B cell (primary cell): ENCODE measurements around the gene PDCD6IP. TPM values are rescaled to one million over a fixed set of nuclear protein-coding genes. Genes with fewer than 3 reads are reported as not detected.

Experiments used
- ATAC-seq: fragments of 200-7000 bp; cut with Tn5 transposase; one replicate; pipeline ENCODE4 v1.10.0; 2021; ENCODE audit warnings: low read depth, mild to moderate bottlenecking, moderate number of reproducible peaks, moderate library complexity
- CTCF ChIA-PET: fragments of 350-600 bp; sonication (Branson Sonifier 250); formaldehyde crosslinking; loops from one replicate; lab custom pipeline; 2021; ENCODE audit warnings: antibody characterized with exemption, inconsistent platforms; lab: Charles Lee
- POLR2A ChIA-PET: fragments of 350-600 bp; sonication (Branson Sonifier 250); formaldehyde crosslinking; loops from one replicate; lab custom pipeline; 2021; ENCODE audit warnings: antibody characterized with exemption; lab: Charles Lee
- DNase-seq: peaks from one replicate; pipeline ENCODE4 v3.0.0; 2013
- H2AFZ ChIP-seq: 2 replicates; pipeline ENCODE4 v1.6.1; 2012; ENCODE audit warnings: mild to moderate bottlenecking, low read depth, low read length; ENCODE audit not compliant: insufficient read depth, poor library complexity, severe bottlenecking
- H3K27ac ChIP-seq, 2 donors: 1 replicate in 1 of 2; 2 replicates in 1 of 2; pipeline ENCODE4 v1.5.1; 2012 to 2013; ENCODE audit warnings: low read length in 2 of 2, mild to moderate bottlenecking in 2 of 2, moderate library complexity in 1 of 2
- H3K27me3 ChIP-seq, 4 experiments: fragments of 200-600 bp in 1 of 4; sonication (generic) in 1 of 4; replicated peaks in 1 of 4; 1 replicate in 2 of 4; 2 replicates in 2 of 4; pipeline versions ENCODE4 v1.6.1 to v1.7.0; 2013 to 2016; ENCODE audit warnings: low read length in 3 of 4, mild to moderate bottlenecking in 2 of 4, mixed read lengths in 1 of 4, moderate library complexity in 1 of 4; ENCODE audit not compliant: insufficient read depth in 4 of 4, control insufficient read depth in 3 of 4; ENCODE audit errors: control extremely low read depth in 1 of 4
- H3K36me3 ChIP-seq, 2 experiments: replicated peaks in 1 of 2; 1 replicate in 1 of 2; 2 replicates in 1 of 2; pipeline versions ENCODE4 v1.6.1 to v1.7.1; 2013; ENCODE audit warnings: low read length in 1 of 2; ENCODE audit not compliant: insufficient read depth in 2 of 2, control insufficient read depth in 1 of 2; ENCODE audit errors: control extremely low read depth in 1 of 2, extremely low read depth in 1 of 2
- H3K4me1 ChIP-seq, 2 donors: fragments of 200-600 bp in 1 of 2; sonication (generic) in 1 of 2; 1 replicate in 1 of 2; 2 replicates in 1 of 2; pipeline versions ENCODE4 v1.5.1 to v1.6.1; 2013 to 2017; ENCODE audit warnings: low read length in 2 of 2; ENCODE audit not compliant: control insufficient read depth in 2 of 2, insufficient read depth in 2 of 2
- H3K4me2 ChIP-seq: replicated peaks from 2 replicates; pipeline ENCODE3; 2012; ENCODE audit warnings: mild to moderate bottlenecking, low read depth, low read length; ENCODE audit not compliant: poor library complexity, severe bottlenecking
- H3K4me3 ChIP-seq, 5 experiments: fragments of 200-600 bp in 1 of 5; sonication (generic) in 1 of 5; 1 replicate in 3 of 5; 2 replicates in 2 of 5; pipeline versions ENCODE4 v1.5.1 to v1.7.0; 2011 to 2016; ENCODE audit warnings: low read length in 4 of 5, mild to moderate bottlenecking in 4 of 5, low read depth in 2 of 5, control low read depth in 1 of 5, moderate library complexity in 1 of 5; ENCODE audit not compliant: insufficient read depth in 1 of 5; ENCODE audit errors: control extremely low read depth in 1 of 5, extremely low read depth in 1 of 5
- H3K79me2 ChIP-seq: fragments of 200-600 bp; sonication (generic); one replicate; pipeline ENCODE4 v1.6.0; 2016; ENCODE audit warnings: low read length; ENCODE audit not compliant: control insufficient read depth, insufficient read depth
- H3K9ac ChIP-seq: fragments of 200-600 bp; sonication (generic); 2 replicates; pipeline ENCODE4 v1.6.1; 2017; ENCODE audit warnings: mild to moderate bottlenecking, low read length, moderate library complexity
- H3K9me3 ChIP-seq, 3 donors: one replicate each; pipeline versions ENCODE4 v1.6.1 to v1.7.1; 2013; ENCODE audit warnings: low read length in 2 of 3; ENCODE audit not compliant: control insufficient read depth in 2 of 3, insufficient read depth in 1 of 3; ENCODE audit errors: control extremely low read depth in 1 of 3
- H4K20me1 ChIP-seq: 2 replicates; pipeline ENCODE4 v1.6.0; 2012; ENCODE audit warnings: mild to moderate bottlenecking, low read length; ENCODE audit not compliant: insufficient read depth, control insufficient read depth, poor library complexity, severe bottlenecking
- H3K27ac Mint-ChIP-seq: one replicate; pipeline ENCODE4 v1.8.0; 2021; ENCODE audit warnings: mixed read lengths
- H3K27me3 Mint-ChIP-seq: one replicate; pipeline ENCODE4 v1.8.0; 2021; ENCODE audit warnings: mixed read lengths
- H3K4me1 Mint-ChIP-seq: one replicate; pipeline ENCODE4 v1.8.0; 2021; ENCODE audit warnings: mixed read lengths
- H3K4me3 Mint-ChIP-seq: one replicate; pipeline ENCODE4 v1.8.0; 2021; ENCODE audit warnings: mixed read lengths
- H3K9me3 Mint-ChIP-seq: one replicate; pipeline ENCODE4 v1.8.0; 2022; ENCODE audit warnings: mixed read lengths; ENCODE audit not compliant: insufficient read depth
- EZH2 ChIP-seq: IDR thresholded peaks from 2 replicates; pipeline ENCODE4 v1.6.1; 2012; ENCODE audit warnings: borderline replicate concordance, low read depth, mild to moderate bottlenecking, moderate library complexity, low read length; ENCODE audit not compliant: insufficient read depth, poor library complexity, severe bottlenecking
- WGBS: methylation state at CpG from one replicate; pipeline ENCODE4 v1.1.5; 2013; ENCODE audit warnings: missing lambda C conversion rate; ENCODE audit not compliant: insufficient coverage; 5-methylcytosine and 5-hydroxymethylcytosine counted together
- intact Hi-C: fragments of 100-400 bp; cut with micrococcal nuclease; formaldehyde crosslinking; loops from one replicate; pipeline ENCODE4 v1.10.0; 2022
- polyA plus RNA-seq: library from polyadenylated mRNA; depleted of rRNA; stranded (reverse); fragments of >200 nt; gene quantifications from 2 replicates; pipeline ENCODE4 v1.2.3, GENCODE V29; 2012
- total RNA-seq, 2 donors: library from RNA; stranded (reverse); fragments of 120-200 nt in 1 of 2; gene quantifications; 1 replicate in 1 of 2; 2 replicates in 1 of 2; pipeline versions ENCODE4 v1.2.3 to v1.2.4, GENCODE V29; 2013 to 2022
- TF ChIP-seq, protein P1 (sequence below): fragments of 200-600 bp; IDR thresholded peaks from one replicate; pipeline ENCODE4 v1.8.0; 2022; ENCODE audit warnings: antibody characterized with exemption, mild to moderate bottlenecking

Gene PDCD6IP
- total and polyA plus RNA-seq, 2 donors (not counting 1 experiment from before 2014, with no cell fraction given): 103 to 276 TPM

DNA sequence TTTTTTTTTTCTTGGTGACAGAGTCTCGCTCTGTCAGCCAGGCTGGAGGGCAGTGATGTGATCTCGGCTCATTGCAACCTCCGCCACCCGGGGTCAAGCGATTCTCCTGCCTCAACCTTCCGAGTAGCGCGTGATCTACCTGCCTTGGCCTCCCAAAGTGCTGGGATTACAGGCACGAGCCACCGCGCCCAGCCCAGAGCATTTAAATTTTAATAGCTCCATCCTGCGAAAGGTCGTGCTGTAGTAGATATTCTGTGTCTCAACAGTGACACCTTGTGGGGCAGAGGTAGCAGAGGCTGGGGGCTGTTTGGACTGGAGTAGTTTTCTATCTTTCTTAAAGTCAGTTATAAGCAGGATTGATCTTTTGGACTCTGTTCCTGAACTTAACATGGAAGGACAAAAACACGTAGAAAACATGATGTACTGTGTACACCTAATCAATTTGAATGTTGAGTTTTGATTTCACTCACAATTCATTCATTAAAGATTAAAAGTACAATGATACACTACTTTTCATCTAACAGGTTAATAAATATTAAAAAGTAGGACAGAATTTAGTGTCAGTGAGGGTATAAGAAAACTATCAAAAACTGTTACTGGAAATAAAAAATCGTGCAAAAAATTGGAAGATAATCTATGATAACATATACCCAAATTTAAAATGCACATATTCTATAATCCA, 11.0 kb upstream of the PDCD6IP start:
- POLR2A ChIA-PET: no interaction called here
- H3K4me3 ChIP-seq: peak overlapping the region in 2 of 5 experiments; percentile 17 to 34
- H2AFZ ChIP-seq: peak overlapping the region; percentile 78

More for the DNA sequence above, 11.0 kb upstream of the PDCD6IP start:
- Histone ChIP-seq H3K79me2 (no peaks in the 10 kb centered on the region), H3K27me3 (no peaks in the 10 kb centered on the region), H3K27ac (no peak overlapping the region), H3K9me3 (no peaks in the 10 kb centered on the region), H3K4me2 (peak overlapping the region; percentile 56), H3K9ac (peak overlapping the region; percentile 33), H3K36me3 (no peaks in the 10 kb centered on the region), H4K20me1 (no peaks in the 10 kb centered on the region), H3K4me1 (peaks cover 3 to 4% of the 10 kb centered on the region in 2 donors)
- Mint-ChIP-seq H3K27me3 (no peaks in the 10 kb centered on the region), H3K9me3 (no peaks in the 10 kb centered on the region), H3K27ac (no peak overlapping the region), H3K4me3 (peak overlapping the region; percentile 42), H3K4me1 (peaks cover 7% of the 10 kb centered on the region)
- CTCF ChIA-PET: interaction anchor here (0.6 to 5.6 kb wide), 44 partner anchors 9 to 1964 kb away, joined by 3 to 54 read pairs (median 4); partner anchors contain the start of genes CLASP2 and PDCD6IP
- ATAC-seq: peak; percentile 93
- TF ChIP-seq EZH2: no peak
- TF ChIP-seq, protein P1, sequence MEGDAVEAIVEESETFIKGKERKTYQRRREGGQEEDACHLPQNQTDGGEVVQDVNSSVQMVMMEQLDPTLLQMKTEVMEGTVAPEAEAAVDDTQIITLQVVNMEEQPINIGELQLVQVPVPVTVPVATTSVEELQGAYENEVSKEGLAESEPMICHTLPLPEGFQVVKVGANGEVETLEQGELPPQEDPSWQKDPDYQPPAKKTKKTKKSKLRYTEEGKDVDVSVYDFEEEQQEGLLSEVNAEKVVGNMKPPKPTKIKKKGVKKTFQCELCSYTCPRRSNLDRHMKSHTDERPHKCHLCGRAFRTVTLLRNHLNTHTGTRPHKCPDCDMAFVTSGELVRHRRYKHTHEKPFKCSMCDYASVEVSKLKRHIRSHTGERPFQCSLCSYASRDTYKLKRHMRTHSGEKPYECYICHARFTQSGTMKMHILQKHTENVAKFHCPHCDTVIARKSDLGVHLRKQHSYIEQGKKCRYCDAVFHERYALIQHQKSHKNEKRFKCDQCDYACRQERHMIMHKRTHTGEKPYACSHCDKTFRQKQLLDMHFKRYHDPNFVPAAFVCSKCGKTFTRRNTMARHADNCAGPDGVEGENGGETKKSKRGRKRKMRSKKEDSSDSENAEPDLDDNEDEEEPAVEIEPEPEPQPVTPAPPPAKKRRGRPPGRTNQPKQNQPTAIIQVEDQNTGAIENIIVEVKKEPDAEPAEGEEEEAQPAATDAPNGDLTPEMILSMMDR: peak; percentile 92
- intact Hi-C loops: loop anchor here (1.0 kb wide), 1 partner anchor 151 kb away; no protein-coding TSS in a partner anchor
- WGBS: 11% methylated on average over 13 of the region's 15 CpGs
- peak; percentile 78 for DNase-seq
